ENCODE data around the gene NMNAT3. TPM values are rescaled to one million over a fixed set of nuclear protein-coding genes. Genes with fewer than 3 reads are reported as not detected.

NMNAT3 gene
- polyA plus RNA-seq, 1 donor = 5.2 TPM

DNA sequence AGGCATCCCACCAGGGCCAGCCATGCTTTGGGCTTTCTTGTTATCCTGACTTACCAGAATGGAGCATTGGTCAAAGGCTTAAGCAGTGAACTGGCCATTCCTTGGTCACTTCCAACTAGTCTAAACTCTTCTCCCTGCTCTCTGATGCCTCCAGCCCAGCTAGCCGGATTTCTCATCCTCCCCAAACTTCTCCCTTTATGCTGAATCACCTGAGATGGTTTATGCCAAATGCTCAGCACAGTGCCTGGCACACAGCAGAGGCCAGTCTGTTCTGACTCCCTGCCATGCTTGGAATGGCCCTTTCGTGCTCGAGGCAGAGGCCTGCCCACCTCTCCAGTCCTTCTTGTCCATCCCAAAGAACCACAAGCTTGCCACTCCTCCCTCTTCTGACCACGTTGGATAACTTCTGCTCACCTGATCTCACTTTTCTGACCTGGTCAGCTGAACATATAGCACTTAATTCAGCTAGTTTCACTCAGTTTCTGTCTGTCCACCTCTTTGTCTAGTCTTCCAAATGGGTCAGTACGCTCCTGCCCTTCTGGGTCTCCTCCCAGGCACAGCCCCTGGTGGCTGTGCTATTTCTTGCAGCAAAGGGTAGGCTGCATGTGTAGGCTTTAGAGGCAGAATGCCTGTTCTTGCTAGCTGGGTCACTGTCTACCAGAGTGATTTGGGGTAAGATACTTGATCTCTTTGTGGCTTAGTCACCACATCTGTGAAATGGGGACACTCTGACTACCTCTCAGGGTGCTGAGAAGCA lies 136.1 kb downstream of the NMNAT3 start:
- DNase-seq (ENCODE audit: low read depth) = no peak

DNA sequence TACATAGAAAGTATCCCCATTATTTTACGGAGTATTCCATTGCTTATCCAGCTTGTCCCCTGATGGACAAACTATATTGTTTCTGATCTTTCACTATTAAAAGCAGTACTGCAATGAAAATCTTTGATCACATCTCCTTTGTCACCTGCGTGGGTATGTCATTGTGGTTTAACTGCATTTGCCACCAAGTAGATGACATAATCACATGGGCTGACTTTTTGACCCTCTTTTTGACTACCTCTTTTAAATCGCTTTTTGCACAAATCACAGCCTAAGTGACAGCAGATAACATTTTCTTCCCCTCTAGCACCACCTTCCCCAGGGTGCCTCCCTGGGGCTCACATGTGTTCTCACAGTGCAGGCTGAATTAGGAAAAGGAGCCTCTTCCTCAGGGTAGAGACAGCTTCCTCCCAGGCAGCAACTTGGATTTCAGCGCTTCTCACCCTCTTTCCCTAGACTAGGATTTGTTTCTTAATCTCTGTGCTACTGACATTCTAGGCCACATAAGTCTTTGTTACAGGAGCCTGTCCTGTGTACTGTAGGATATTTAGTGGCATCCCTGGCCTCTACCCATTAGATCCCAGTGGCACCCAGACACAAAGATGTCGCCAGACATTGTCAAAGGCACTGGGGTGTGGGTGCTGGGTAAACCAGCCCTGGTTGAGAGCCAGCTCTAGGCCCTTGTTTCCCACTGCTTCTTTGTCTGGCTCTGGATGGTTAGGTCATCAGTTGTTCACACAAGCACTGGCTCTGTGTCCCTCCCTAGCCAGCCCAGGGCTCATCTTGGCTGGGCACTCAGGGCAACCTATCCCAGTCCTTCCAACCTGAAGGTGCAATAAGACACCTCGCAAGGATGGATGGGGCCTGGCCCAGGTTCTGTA lies 136.9 kb downstream of the NMNAT3 start:
- DNase-seq (ENCODE audit: low read depth) = no peak

DNA sequence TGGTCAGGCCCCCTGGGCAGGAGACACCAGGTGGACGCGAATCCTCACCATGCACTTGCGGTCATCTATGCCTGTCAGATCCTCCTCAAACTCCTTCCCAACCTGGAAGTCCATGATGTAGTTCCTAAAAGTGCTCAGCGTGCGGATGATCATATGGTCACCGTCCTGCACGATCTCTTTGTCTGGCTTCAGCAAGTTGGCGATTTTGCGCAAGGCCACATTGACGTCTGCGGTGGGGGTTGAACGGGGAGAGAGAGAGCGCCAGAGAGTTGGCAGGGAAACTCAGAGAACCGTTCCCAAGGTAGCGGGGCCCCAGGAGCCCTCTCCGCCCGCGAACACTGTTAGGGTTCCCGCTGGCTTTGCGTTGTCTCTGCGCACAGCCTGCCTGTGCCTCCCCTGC lies 139.0 kb downstream of the NMNAT3 start:
- DNase-seq (ENCODE audit: low read depth) = no peak

DNA sequence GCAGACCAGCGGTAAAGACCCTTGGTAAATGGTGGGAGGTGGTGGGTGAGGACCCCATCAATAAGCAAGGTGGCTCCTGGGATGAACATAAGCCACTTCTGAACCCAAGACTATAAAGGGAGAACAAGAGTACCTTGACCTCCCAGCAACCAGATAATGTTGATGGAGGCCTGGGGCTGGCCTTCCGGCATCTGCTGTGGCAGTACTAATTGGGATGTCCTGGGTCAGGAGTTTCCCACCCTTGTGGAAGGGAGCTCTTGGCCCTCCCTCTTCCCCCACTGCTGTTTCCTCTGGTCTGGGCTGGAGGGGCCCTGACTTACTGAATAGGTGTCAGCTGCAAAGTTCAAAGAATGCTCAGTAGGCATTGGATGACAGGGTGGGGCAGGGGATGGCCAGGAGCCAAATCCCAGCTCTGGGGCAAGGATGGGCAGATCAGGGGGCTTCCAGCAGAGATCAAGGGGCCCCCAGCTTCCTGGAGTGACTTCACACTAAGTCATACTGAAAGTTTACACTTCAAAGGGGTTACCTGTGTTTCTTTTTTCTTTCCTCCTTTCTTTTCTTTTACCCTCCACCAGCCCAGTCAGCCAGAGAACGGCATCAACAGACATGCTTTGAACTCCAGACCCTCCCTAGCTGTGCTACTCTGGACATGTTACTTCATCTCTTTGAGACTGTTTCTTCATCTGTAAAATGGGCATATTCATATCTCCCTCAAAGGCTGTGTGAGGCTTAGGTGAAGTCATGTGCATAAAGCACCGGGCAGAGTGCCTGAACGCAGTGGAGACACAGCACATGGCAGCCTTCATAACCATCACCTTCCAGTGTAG lies 139.8 kb downstream of the NMNAT3 start:
- DNase-seq (ENCODE audit: low read depth) = no peak

DNA sequence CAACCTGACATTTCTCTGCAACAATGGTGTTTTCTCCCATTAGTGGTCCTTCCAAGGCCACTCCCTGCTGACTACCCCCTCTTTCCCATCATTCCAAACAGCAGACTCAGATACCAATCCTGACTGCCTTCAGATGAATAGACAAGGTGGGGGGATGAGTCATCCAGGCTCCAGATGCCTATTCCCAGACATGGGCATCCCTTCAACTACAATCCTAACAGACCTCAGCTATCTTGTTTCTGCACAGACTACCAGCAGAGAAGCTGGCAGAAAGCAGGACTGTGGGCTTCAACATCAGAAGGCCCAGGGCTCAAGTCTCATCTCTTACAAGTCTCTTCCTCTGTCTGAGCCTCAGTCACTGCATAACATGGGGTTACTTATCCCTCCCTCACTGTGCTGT lies 140.4 kb downstream of the NMNAT3 start:
- DNase-seq (ENCODE audit: low read depth) = no peak

DNA sequence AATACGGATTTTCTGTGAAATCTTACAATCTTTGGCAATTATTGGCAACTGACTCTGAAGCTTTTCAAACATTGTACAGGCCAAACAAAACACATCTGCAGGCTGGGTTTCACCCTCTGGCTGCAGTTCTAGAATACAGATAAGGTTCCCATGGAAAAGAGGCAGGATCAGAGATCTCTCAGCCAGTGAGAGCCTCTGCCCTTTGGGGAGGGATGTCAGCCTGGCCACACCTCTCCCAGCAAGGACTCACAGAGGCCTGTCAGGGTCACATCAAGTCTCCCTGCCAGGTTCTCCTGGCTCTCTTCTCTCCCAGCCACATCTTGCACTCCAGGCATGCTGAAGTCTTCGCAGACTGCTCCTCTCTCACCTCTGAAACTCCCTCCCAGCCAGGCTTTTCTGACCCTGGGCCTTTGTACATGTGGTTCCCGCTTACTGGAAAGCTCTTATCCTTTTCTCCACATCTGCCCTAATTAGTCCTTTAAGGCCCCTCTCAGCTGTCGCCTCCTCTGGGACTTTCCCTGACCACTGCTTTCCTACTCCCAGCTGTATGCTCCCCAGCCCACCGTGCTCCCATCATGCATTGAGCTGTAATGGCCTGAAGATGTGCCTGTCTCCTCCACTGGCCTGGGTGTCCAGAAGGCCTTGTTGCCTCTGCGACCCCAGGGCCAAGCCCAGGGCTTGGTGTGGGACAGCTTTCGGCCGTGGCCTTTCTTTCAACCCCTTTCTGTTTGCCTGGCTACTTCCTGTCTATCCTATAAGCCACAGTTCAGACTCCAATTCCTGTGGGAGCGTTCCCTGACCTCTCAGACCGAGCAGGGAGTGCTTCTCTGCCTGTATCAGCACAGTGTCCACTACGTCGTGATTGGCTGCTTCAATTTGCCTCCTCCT lies 142.5 kb downstream of the NMNAT3 start:
- no peak for DNase-seq (ENCODE audit: low read depth)

DNA sequence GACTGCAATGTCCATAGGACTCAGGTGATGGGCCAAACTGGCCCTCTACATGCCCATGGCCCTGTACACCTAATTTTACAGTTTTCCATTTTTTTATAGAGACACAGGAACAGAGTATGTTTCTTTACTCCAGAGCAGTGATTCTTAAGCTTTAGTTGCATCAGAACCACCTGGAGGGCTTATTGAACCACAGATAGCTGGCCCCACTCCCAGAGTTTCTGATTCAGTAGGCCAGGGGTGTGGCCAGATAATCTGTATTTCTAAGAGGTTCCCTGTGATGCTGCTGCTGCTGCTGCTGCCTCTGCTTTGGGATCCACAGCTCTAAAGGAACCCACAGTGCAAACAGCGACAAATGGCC lies 143.3 kb downstream of the NMNAT3 start:
- DNase-seq (ENCODE audit: low read depth) = no peak

DNA sequence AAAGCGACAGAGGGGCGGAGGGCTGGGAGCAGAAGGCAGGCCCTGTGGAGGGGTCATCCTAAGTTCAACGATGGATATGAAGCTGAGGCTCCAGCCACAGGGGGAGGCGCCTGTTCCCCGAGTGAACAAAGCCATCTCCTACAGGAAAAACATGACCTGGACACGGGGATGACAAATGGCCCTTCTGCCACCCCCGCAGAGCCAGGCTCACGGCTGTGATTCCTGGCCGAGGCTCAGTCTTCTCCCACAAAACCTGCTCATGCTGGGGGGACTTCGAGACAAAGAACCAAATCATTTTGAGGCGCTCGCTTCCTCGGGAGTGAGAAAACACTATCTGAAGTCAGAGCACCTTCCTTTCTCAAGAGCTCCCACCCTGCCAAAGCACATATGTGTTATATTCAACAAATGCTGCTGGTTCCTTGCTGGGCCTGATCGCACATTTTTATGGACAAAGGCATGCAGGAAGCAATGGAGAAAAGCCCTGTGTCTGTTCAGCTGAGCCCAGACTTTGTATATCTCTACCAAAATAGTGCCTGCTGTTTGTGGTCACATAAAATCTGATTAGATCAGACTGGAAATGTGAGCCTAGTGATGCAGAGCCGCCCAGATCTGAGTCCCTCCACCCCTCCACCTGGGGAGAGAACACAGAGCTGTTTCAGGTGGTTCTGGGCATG lies 143.9 kb downstream of the NMNAT3 start:
- DNase-seq (ENCODE audit: low read depth) = no peak

DNA sequence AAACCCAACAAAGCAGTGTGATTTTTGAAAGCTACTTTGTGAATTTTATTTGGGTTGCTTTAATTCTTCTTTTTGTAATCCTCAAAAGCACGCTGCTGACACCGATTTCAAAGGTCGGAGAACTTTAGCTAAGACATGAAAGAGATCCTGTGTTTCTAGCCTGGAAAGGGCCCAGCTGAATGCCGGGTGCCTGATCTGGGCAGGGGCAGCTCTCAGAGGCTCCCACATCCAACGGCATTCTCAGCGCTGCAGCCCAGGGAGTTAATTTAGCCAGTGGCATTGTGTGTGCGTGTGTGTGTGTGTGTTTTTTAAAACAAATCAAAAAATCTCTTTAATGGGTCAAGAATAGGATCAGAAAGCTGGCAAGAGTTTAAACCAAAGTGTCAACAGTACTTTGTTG lies 144.8 kb downstream of the NMNAT3 start:
- DNase-seq (ENCODE audit: low read depth) = no peak

DNA sequence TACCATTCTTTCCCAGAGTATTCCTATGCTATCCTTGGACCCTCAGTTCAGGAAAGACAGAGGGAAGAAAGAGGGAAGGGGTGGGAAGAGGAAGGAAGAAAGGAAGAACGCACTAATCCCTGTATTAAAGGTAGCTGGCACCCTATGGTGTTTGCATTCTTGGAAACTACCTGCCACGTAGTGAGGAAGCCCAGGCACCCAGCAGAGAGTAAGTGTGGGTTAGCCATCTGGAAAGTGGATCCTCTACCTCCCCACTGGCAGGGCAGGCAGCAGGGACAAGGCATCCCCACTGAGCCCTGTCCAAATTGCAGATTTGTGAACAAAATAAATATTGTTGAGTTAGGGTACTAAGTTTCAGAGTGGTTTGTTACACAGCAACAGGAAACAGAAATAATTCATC lies 147.1 kb downstream of the NMNAT3 start:
- no peak for DNase-seq (ENCODE audit: low read depth)

DNA sequence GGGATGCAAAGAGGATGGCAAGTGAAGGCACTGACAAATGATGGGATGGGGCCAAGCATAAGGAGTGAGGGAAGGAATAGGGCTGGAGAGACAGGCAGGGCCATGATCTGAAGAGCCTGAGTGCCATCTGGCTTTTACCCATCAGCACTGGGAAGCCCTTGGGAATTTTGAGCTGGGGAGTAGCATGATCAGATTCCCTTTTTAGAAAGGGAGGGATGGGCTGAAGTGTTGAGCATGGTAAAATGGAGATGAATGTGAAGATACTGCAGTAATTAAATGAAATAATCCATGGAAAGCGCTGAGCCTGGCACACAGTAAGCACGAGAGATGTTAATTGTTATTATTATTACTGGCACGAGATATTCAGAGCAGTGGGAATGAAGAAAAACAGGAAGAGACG lies 148.1 kb downstream of the NMNAT3 start:
- no peak for DNase-seq (ENCODE audit: low read depth)

DNA sequence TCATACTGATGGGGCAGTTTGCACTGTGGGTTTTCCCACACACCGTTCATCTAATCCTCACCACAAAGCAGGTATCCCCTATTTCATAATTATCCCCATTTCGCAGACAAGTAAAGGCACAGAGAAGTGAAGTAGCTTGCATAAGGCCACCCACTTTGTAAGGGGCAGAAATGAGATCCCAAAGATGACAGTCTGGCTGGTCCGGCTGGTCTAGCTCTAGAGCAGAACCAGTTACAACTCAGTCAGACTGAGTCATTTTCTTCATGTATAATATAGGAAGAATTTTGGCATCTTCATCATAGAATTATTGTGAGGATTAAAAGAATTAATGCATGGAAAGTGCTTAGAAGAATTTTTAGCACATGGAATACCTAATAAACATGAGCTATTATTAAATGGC lies 148.8 kb downstream of the NMNAT3 start:
- DNase-seq (ENCODE audit: low read depth) = no peak

DNA sequence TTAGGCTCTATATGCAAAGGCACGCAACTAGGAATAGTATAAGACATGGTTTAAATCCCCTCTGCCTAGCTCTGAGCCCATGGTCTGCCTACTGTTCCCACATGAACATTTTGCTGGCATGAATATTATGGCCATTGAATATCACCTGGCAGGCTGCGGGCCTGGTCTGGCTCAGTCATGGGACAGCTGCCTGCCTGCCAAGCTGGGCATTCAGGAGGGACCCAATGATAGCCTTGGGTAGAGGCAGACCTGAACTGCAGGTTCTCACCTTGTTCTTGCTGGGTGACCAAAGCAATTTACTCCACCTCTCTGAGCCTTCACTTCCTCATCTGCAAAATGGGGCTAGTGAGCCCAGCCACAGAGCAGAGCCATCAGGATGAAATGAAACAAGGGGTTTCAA lies 149.5 kb downstream of the NMNAT3 start:
- DNase-seq (ENCODE audit: low read depth) = no peak

DNA sequence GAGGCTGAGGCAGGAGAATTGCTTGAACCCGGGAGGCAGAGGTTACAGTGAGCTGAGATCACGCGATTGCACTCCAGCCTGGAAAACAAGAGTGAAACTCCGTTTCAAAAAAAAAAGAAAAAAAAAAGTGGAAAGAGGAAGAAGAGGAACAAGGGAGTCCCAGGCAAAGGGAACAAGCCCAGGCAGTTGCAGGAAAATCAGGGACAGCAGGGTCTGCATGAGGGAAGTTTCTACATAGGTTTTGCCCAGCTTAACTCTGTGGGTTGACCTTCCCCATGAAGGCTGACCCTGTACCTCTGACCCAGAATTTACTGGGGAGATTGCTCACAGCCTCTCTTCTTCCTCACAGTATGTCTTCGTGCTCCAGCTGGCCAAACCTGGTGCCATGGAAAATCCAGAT lies 150.5 kb downstream of the NMNAT3 start:
- no peak for DNase-seq (ENCODE audit: low read depth)

DNA sequence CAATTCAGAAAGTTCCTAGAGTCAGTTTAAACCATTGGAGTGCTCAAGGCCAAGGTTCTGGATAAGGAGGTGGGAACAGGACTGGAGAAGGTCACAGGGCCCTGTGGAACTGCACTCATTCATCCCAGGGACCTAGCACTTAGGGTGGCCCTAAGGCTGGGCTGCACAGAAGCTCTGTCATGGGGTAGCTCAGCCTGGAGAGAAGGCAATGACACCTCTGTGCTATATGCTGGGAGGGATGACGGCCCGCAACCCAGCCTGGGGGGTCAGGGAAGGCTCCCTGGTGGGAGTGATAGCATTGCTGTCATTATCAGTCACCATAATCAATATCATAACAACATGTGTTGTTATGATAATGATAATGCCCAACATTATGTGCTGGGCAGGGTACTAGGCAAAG lies 151.6 kb downstream of the NMNAT3 start:
- DNase-seq (ENCODE audit: low read depth) = no peak

DNA sequence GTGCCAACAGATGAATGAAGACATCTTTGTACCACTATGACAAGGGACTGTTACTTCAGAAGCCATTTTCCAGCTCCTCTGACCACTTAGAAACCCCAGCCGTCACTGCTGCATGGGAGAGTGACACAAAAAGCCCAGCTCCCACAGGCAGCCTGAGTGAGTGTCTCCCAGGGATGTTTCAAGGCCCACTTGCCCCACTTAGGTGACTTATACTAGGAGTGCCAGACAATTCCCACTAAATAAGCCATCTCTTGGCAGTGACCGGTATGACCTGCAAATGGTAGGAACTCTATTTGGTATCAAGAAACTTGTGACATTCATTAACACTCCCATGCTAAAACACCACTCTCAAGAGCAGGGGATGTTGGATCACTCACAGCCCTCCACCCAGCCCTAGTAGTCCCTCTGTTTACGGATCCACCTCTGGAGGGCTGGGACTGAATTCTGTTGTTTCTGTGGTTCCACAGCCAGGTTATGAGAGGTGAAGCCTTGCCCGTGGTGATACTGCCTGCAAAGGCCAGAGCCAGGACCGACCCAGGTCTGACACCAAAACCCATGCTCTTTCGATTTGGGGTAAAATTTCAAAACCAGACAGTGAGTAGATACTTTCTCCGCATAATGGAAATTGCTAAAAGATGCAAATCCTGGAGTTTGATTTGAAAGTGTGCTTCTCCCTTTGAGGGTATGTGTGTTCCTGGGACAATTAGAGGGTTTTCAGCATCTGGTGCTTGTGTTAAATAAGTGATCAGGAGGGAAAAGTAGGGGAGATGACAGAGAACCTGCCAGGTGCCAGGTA lies 152.7 kb downstream of the NMNAT3 start:
- no peak for DNase-seq (ENCODE audit: low read depth)

DNA sequence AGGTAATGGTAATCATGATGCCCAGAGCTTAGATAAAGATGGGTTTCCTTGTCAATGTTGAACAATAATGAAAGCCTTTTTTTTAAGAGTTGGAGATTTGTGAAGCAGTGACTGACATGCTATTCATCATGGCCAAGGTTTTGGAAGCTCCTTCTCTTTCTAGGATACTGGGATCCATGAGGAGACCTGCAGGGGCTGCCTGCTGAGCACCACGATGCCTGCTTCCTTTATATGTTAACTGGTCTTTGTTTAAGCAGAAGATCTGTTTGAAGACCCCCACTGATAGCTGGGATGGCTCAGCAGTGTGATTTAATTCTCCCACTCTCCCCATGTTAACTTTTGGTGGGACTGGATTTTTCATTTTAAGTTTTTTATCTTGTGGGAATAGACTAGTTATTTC lies 154.1 kb downstream of the NMNAT3 start:
- no peak for DNase-seq (ENCODE audit: low read depth)

DNA sequence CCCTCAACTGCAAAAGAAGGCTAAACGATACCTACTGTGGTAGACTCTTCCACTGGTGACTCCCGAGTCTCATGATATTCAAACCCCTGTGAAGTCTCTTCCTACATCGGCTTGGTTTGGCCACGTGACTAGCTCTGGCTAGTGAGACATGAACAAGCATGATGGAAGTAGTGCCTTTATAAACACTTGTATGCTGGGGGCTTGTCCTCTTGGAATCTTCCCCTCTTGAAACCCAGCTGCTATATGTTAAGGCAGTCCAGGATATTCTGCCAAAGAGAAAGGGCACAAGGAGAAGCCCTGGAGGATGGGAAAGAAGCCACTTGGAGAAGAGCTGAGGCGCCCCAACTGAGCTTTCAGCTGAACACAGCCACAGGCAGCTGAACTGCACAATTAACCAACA lies 154.6 kb downstream of the NMNAT3 start:
- no peak for DNase-seq (ENCODE audit: low read depth)

DNA sequence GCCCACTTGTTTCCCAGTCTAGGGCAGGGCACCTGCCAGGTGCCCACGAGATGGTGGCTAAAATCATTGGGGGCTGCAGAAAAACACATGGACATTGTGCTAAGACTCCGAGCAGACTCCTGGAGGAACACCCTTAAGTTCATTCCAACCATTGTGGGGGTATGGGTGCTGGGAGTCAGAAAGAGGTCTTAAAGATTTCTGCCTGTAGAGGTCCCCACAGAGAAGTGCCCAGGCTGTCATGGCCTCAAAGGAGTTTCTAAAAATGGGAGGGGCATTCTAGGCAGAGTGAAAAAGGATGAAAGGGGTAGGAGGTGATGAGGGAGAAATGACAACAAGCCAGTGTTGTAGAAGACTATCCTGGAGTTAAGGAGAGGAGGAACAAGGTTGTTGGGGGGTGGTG lies 155.4 kb downstream of the NMNAT3 start:
- DNase-seq (ENCODE audit: low read depth) = no peak

DNA sequence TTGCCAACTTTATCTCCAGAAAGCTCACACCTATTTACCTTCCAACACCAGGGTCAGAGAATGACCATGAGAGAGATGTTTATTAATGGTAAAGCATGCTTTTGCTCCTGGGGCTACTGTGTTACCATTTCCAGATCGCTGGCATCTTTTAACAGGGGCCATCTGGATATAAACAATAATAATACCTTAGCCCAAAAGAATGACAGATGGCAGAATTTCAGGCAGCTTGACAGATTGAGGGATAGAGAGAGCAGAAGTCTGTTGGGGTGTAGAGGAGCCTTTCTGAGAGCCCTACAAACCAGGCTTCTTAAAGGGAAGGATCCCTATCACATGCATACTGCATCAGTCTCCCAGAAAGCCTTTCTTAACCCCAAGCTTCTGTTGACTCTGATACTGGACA lies 156.0 kb downstream of the NMNAT3 start:
- no peak for DNase-seq (ENCODE audit: low read depth)

Measured in forelimb muscle (tissue), 1 donor.